ENCODE data around the gene TMEM87B.

TMEM87B gene

DNA sequence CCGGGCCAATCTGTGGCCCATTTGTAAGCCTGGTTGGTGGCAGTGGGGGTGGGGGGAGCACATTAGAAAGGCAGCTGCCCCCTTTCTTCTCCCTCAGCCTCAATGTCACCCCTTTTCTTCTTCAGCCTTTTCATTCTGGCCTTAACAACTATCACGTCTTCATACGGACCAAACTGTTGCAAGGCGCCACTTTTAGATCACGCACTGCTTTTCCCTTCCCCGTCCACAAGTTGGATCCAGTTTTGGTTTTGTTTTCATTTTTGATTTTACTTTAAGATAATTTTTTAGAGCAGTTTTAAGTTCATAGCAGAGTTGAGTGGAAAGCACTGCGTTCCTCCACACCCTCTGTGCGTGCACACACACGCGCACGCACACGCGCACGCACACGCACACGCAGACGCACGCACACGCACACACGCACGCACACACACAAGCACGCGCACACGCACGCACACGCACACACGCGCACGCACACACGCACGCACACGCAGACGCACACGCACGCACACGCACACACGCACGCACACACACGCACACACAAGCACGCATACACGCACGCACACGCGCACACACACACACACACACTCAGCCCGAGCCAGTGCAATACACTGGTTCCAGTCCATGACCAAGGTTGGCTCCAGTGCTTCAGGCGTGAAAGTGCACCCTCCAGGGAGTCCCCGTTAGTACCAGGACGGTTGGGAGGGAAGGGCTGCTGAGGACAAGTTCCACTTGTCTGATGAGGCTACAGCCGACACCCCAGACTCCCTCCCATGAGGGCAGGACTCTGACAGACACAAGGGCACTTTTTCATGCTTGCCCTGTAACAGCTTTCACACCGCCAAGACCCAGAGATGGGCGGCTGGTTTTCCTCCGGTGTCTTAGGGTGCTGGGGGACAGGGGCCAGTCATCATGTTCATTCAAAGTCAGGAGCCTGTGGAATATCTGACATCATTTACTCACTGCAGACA, 105.5 kb downstream of the TMEM87B start:
- H3K4me1 Mint-ChIP-seq = peaks cover 25% of the 10 kb centered on the region
- peak; percentile 19 for DNase-seq
- H3K36me3 Mint-ChIP-seq = peaks cover 1% of the 10 kb centered on the region
- peaks cover 8% of the 10 kb centered on the region for H3K27me3 Mint-ChIP-seq
- no peaks in the 10 kb centered on the region for H3K9me3 Mint-ChIP-seq
- no peak overlapping the region for H3K4me3 Mint-ChIP-seq
- CTCF ChIA-PET = no interaction called here
- H3K27ac Mint-ChIP-seq = peak overlapping the region; percentile 78

DNA sequence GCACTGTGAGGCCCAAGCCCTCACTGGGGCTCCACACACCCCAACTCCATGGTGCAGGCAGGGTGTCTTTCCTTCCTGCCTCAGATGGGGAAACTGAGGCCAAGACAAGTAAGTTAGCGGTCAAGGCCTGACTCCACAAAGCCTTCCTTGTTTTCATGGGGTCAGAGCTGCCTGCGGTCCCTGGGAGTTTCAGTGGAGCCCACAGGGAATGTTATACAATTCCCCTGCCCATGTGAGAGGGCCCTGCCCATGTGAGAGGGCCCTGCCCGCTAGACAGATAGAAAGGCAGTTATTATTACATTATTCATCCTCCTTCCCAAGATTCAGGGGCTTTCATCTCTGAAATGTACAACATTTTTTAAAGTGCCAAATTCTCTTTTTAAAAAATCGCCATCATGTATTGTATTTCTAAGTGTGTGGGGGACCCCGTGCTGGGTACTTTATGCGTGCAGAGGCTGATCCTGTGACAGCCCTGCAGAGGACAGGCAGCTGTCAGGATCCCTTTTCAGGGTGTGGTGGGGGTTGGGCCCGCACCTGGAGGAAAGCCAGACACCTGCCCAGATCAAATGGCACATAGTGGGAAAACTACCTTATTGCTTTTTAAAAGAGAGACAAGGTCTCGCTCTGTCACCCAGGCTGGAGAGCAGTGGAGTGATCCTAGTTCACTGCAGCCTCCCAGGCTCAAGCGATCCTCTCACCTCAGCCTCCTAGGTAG, 106.5 kb downstream of the TMEM87B start:
- peak; percentile 8 for DNase-seq
- Mint-ChIP-seq H3K4me3 (no peak overlapping the region), H3K27ac (no peak overlapping the region), H3K9me3 (no peaks in the 10 kb centered on the region), H3K36me3 (no peaks in the 10 kb centered on the region), H3K4me1 (peaks cover 15% of the 10 kb centered on the region), H3K27me3 (peaks cover 8% of the 10 kb centered on the region)
- CTCF ChIA-PET = no interaction called here

DNA sequence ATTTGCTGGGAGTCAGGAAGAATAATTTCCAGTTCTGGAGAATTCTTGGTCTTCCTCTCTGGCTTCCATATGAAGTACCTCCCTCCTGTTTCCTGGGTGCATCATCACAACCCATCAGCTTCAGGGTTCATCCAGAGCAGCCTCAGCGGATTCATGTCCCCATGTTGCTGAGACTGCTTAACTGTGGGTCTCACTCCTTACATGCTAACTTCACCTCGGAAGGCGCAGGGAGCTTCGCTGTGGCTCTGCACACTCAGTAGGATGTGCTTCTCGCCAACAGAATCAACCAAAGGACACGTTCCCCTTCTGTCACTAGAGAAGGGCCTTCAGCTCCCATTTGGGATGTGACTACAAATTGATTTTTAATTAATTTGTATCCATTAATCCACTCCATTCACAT, 107.3 kb downstream of the TMEM87B start:
- peak; percentile 8 for DNase-seq
- Mint-ChIP-seq H3K4me3 (no peak overlapping the region), H3K9me3 (no peaks in the 10 kb centered on the region), H3K27me3 (peaks cover 8% of the 10 kb centered on the region), H3K4me1 (peaks cover 15% of the 10 kb centered on the region), H3K27ac (no peak overlapping the region), H3K36me3 (no peaks in the 10 kb centered on the region)
- CTCF ChIA-PET = interaction anchor here (0.6 kb wide), 2 partner anchors 12 to 93 kb away, joined by 3 read pairs; partner anchors contain the start of gene ZC3H8

DNA sequence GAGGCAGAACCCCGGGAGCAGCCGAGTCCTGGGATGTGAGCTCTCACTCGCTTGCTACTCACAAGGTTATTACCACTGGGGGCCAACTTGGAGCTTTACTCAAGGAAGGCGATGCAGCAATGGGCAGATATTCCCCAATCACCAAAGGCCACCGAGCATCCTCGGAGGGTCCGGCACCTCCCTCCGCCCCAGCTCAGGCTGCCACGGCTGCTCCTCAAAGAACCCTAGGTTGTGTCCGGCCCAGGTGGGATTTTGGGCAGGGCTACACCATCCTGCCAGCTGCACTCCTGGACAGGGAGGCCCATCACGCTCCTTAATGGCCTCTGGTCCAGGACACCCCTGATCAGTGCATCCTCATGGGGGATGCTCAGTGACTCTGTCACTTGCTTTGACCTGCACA, 107.9 kb downstream of the TMEM87B start:
- CTCF ChIA-PET = interaction anchor here (0.6 kb wide), 2 partner anchors 11 to 92 kb away, joined by 3 read pairs; partner anchors contain the start of gene ZC3H8
- Mint-ChIP-seq H3K4me3 (no peak overlapping the region), H3K27ac (no peak overlapping the region), H3K4me1 (peaks cover 12% of the 10 kb centered on the region), H3K36me3 (no peaks in the 10 kb centered on the region), H3K9me3 (no peaks in the 10 kb centered on the region), H3K27me3 (peaks cover 8% of the 10 kb centered on the region)
- peak; percentile 13 for DNase-seq

DNA sequence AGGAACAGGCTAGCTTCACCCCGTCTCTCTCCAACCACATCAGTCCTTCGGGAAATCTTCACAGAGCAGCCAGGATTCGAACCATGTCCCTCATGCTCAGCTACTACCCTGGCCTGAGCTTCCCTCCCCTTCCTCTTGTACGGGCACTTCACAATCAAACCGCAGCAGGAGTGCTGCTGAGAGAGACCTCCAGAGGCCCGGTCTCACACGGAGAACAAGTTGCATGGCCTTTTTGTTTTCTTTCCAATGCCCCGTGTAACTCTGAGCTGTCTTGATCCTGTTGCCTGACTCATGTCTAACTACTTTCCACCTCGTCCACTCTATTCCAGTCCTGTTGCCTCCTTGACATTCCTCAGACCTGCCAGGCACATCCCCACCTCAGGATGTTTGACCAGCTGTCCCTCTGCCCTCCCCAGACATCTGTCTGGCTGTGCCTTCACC, 108.5 kb downstream of the TMEM87B start:
- Mint-ChIP-seq H3K36me3 (no peaks in the 10 kb centered on the region), H3K27ac (no peak overlapping the region), H3K4me3 (no peak overlapping the region), H3K27me3 (peaks cover 8% of the 10 kb centered on the region), H3K9me3 (no peaks in the 10 kb centered on the region), H3K4me1 (peaks cover 12% of the 10 kb centered on the region)
- DNase-seq = peak; percentile 15
- CTCF ChIA-PET = no interaction called here

DNA sequence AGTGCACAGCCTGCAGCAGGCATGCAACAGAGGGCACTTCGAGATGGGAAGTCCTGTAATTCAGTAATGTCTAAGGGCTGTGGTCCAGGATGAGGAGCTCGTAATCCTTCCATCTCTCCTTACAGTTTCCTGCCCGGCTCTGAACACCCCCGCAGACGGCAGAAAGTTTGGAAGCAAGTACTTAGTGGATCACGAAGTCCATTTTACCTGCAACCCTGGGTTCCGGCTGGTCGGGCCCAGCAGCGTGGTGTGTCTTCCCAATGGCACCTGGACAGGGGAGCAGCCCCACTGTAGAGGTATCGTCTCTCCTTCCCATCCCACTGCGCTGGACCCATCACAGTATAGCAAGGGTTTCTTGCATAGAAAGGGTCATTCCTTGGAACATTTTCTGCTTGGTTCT, 109.8 kb downstream of the TMEM87B start:
- CTCF ChIA-PET = interaction anchor here (0.8 kb wide), 1 partner anchor 11 kb away, joined by 3 read pairs; no protein-coding TSS in a partner anchor
- peaks cover 11% of the 10 kb centered on the region for H3K4me1 Mint-ChIP-seq

DNA sequence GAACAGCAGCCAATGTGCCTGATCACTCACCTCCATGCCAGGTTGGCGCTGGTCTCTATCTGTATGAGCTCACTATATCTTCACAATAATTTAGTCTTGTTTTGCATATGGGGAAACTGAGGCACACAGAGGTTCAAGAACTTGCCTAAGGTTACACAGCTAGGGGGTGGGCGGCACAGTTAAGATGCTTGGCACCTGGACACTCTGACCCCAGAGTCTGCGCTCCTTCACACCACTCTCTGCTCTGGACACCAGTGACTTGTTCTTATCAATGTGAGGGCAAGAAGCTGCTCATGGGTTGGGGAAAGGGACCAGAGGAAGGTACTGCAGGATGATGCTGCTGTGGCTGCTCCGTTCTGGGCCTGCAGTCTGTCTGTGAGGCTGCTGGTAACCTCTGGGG, 110.2 kb downstream of the TMEM87B start:
- no peak for DNase-seq
- H3K4me3 Mint-ChIP-seq = no peak overlapping the region
- H3K4me1 Mint-ChIP-seq = peaks cover 10% of the 10 kb centered on the region
- H3K9me3 Mint-ChIP-seq = no peaks in the 10 kb centered on the region
- H3K27me3 Mint-ChIP-seq = peaks cover 10% of the 10 kb centered on the region
- no peaks in the 10 kb centered on the region for H3K36me3 Mint-ChIP-seq
- CTCF ChIA-PET = interaction anchor here (0.8 kb wide), 1 partner anchor 11 kb away, joined by 3 read pairs; no protein-coding TSS in a partner anchor
- H3K27ac Mint-ChIP-seq = no peak overlapping the region

More for the DNA sequence above, 109.8 kb downstream of the TMEM87B start:
- Mint-ChIP-seq H3K27ac (no peak overlapping the region), H3K27me3 (peaks cover 8% of the 10 kb centered on the region), H3K4me3 (no peak overlapping the region), H3K9me3 (no peaks in the 10 kb centered on the region), H3K36me3 (no peaks in the 10 kb centered on the region)
- peak; percentile 12 for DNase-seq

DNA sequence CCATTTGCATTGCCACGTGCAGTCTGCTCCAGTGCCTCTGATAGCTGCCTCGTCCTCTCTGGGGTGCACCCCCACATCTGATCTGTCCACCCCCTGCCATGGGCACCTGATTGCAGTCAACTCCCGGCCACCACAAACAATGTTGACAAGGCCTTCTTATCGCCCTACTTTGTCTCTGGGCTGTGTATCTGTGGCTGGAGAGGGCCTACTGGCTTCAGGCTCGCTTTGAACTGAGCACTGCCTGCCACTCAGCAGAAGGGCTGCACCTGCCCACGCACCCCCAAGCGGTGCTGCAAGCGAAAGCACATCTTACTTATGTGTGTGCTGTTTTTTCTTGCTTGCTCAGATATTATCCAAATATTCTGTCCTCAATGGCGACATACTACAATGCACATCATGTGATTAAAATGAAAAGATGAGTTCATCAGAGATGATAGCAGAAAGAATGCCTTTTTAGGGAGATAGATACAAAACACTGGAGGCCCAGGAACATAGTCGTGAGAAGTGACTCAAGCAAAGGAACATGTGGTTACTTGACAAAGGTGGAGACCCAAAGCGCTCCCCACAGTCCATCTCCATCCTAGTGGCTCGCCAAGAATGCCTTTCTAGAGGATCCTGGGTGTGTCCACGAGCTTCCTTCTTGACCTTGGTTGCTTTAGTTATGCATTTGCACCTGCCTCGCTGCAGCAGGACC, 111.9 kb downstream of the TMEM87B start:
- peak; percentile 20 for DNase-seq
- Mint-ChIP-seq H3K27ac (no peak overlapping the region), H3K4me1 (peaks cover 5% of the 10 kb centered on the region), H3K36me3 (no peaks in the 10 kb centered on the region), H3K9me3 (no peaks in the 10 kb centered on the region), H3K27me3 (peaks cover 15% of the 10 kb centered on the region), H3K4me3 (no peak overlapping the region)
- CTCF ChIA-PET = no interaction called here

DNA sequence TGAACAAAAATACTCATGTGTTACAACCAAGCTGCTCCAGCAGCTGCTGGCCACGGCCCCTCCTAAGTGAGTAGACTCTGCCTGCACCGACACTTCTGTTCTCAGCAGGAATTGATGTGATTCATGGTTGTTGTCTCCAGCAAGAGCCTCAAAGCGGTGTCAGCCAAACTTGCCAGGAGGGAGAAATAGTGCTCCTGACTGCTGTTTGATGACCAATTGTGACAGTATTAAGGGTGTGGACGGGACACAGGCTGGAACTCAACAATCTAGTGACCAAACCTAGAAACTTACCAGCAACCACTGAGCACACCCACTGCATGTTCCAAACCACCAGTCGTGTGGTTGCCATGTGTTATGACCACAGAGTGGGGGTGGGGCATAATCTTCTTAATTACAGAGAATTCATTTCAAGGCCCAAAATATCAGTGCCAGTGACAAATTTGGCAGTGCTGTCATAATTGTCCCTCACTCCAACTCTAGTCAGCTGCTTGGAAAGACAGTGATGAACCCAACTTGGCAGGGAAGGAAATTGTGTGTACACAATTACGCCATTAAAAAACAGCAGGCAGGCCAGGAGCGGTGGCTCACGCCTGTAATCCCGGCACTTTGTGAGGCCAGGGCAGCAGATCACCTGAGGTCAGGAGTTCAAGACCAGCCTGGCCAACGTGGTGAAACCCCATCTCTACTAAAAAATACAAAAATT, 113.5 kb downstream of the TMEM87B start:
- Mint-ChIP-seq H3K4me3 (no peak overlapping the region), H3K9me3 (no peaks in the 10 kb centered on the region), H3K27ac (no peak overlapping the region), H3K27me3 (peaks cover 13% of the 10 kb centered on the region), H3K4me1 (peaks cover 10% of the 10 kb centered on the region), H3K36me3 (no peaks in the 10 kb centered on the region)
- CTCF ChIA-PET = interaction anchor here (1.5 kb wide), 1 partner anchor 14 kb away, joined by 4 read pairs; no protein-coding TSS in a partner anchor
- DNase-seq = no peak

Measured in activated naive CD4-positive, alpha-beta T cell treated with anti-CD3 and anti-CD28 coated beads, Interleukin-2, amount 10 ng/mL, durations not matched to agents 7 days and 5 days (primary cell).